DMS 273 (cell line): ENCODE measurements around the gene TPSAB1.
"Not testable (repeated sequence)": the region's sequence is repeated elsewhere in the genome, so short reads cannot be mapped to it uniquely, and the experiment has no call there.

Experiments
- DNase-seq: peaks from one replicate; lab custom pipeline; 2025; ENCODE audit not compliant: unreplicated experiment; lab: John Stamatoyannopoulos, UW

Gene TPSAB1

DNA sequence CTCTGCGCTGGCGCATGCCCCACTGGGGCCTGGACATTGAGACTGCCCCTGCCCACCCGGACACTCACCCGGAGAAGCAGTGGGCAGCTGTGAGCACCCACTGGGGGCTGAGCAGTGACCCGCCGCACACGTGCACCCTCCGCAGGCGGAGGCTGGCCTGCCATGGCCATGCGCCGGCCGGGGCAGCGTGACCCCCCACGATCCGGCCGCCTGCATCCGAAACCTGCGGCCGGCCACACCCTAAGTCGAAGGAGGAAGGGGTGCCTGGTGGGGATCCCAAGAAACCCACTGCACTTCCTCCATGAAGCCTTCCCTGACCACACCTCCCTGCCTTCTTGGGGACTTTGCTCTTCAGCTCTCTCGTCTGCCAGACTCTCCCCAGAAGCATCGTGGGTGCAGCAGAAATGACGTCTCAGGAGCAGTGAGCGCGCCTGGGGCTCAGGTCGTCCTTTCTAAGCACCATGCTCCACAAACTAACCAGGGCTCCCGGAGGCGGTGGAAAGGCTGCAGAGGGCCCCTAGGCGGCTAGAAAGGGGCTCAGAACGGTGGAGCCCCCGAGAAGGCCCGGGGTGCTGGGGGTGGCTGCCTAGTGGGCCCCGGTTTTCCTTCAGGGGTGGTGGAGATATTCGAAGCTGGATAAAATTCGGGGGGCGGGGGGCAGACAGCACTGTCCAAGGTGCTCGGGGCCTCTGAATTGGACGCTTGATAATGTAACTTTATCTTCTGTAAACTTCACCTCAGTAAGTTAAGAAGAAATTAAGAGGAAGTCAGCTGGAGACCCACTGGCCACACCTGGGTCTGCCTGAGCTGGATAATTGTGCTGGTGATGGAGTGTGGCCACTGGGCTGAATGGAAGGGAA, 16.9 kb upstream of the TPSAB1 start:
- no peak for DNase-seq

DNA sequence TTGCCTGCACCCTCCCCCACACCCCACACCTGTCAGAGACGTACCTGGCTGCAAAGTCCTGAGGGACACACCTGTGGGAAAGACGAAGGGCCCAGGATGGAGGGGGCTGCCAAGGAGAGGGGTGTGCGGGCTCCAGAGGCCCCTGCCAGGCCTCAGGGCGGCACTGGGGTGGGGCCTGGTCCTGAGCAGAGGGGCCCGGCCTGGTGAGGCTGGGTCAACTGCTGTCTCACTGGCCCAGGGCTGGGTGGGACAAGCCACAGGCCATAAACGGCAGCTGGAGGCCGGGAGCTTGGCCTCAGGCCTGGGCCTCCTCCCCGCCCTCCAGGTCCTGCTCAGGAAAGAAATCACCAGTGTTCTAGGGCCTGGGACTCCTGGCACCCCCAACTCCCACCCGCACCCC, 15.9 kb upstream of the TPSAB1 start:
- no peak for DNase-seq

DNA sequence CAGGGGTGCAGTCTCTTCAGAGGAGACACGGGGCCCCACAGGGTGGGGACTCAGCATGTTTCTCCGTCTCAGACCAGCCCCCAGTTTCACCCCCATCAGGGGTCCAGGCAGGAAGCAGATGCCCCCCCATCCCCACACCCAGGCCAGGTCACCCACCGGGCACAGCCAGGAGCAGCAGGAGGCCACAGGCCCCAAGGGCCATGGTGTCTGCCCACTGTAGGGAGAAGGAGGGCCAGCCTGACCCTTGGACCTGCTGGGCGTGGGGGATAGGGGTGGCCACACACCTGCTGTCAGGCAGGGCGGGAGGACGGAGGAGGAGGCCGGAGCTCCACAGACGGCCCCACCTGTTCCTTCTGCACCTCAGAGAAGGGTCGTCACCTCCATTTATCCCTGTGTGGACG, 15.5 kb upstream of the TPSAB1 start, which contains the start of gene TPSG1:
Gene TPSG1 (minus strand): TSS at position 218 of the 401 bp plus-strand sequence. CDS start 16 bp downstream, at position 202.
- DNase-seq, result no peak

DNA sequence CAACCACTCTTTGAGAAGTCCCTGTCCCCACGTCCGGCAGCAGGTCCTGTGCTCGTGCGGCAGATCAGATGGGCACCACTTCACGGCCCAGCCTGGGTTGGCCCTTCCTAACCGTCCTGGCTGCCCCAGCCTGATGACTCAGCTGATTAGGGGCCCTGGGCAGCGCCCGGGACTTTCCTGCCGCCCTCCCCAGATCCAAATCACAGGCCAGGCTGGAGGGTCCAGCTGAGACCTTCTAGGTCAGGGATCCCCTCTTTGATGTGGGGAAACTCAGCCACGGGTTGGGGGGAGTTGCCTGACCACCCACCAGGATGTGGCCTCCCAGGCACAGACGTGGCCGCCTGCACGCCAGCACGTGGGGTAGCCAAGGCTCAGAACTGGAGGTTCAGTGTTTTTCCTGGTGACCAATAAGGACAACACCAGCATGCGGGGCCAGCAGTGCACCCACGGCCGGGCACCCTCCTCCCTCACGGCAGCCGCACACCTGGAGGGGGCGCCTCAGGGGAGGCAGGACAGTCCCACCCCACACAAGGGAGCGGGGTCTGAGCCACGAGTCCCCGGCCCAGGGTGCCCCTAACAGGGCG, 14.7 kb upstream of the TPSAB1 start:
- DNase-seq, result not testable (repeated sequence)

DNA sequence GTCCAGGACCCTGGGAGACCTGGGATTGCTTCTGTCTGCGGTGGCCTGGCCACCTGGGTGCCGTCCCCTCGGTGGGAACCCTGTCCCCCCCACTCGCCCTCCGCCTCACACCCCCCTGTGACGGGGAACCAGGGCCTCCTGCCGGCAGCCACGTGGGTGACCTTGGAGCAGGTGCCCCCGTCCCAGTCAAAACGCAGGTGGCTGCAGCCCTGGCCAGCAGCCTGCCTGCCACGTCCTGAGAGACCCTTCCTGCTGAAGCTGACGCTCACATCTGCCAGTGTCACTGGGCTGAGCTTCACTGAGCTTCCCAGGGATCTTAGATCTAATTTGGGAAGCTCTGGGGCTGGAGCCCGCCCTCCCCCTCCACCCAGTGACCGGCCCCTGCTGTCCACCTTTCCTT, 13.8 kb upstream of the TPSAB1 start:
- not testable (repeated sequence) for DNase-seq

DNA sequence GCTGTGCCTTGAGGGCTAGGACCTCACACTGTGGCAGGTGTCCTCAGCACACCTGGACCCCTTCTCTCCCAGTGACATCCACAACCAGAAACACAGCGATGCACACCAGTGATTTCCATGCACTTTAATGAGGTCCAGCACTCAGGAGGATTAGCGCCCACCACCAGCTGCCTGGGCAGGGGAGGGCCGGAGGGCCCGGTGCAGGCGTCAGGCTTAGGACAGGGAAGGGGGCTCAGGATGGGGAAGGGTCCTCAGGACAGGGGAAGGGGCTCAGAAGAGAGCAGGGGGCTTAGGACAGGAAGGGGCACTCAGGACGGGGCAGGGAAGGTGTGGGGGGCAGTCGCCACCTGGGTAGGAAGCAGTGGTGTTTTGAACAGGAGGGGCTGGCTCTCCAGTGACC, 12.3 kb upstream of the TPSAB1 start:
- DNase-seq, result not testable (repeated sequence)

DNA sequence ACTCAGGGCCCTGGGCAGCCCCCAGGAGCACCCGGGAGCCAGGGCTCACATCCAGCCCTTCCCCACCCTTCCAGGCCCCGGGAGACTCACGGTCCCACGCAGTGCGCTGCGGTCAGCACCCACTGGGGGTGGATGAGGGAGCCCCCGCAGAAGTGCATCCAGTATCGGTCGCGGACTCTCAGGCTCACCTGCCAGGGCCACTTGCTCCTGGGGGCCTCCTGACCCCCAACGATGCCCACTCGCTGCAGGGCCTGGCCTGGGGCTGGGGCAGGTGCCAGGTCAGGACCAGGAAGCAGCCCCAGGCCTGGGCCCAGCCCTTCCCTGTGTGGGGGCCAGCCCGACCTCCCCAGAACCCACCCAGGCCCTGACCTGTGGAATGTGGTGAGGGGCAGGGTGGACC, 11.0 kb upstream of the TPSAB1 start:
- not testable (repeated sequence) for DNase-seq

DNA sequence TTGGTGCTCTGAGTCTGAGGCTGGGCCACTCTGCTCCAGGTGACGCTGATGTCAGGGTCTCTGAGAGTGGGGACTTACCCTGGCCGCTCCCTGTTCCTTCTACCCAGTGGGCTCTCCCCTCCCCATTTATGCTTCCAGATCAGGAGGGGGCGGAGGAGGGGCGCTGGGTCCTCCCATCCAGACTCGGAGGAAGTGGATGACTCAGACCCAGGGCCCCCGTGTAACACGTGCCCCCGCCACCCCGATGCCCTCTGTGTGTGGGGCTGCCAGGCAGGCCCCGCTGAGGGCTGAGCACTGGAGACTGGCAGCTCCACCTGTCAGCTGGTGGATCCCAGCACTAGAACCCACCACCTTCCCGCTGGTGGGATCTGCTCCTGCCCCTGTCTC, 10.4 kb upstream of the TPSAB1 start, which contains the start of gene TPSB2:
Gene TPSB2 (minus strand): TSS at position 101 of the 387 bp plus-strand sequence. CDS start 233 bp downstream, outside the sequence.
- not testable (repeated sequence) for DNase-seq

DNA sequence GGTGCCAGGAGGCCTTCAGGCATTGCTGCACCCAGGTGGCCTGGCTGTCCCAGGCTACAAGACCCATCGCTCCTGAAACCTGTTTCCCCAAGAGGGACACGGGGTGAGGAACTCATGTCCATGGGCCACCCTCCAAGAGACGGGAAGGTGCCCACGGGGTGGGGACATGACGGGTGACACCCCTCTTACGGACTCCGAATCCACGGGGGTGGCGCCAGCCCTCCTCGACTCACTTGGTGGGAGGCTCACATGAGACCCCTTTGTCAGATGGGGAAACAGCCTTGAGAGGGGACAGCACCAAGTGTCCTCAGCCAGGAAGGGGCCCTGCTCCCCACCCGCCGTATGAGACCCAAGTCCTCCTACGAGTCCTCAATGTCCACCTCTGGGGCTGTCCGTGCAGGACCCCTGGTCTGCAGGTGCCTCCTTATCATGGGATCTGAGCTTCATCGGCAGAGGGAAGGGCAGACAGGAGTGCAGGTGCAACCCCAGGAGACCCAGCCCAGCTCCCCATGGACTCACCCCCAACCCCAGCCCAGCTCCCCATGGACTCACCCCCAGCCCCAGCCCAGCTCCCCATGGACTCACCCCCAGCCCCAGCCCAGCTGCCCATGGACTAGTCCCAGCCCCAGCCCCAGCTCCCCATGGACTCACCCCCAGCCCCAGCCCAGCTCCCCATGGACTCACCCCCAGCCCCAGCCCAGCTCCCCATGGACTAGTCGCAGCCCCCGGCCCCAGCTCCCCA, 9.9 kb upstream of the TPSAB1 start:
- not testable (repeated sequence) for DNase-seq

DNA sequence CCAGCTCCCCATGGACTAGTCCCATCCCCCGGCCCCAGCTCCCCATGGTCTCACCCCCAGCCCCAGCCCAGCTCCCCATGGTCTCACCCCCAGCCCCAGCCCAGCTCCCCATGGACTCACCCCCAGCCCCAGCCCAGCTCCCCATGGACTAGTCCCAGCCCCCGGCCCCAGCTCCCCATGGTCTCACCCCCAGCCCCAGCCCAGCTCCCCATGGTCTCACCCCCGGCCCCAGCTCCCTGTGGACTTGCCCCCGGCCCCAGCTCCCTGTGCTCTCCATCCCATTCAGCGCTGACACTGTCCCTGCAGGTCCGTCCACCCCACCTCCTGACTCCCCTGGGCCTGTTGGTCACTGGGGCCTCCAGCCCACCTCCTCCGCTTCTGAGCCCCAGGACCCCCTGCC, 9.2 kb upstream of the TPSAB1 start:
- not testable (repeated sequence) for DNase-seq

DNA sequence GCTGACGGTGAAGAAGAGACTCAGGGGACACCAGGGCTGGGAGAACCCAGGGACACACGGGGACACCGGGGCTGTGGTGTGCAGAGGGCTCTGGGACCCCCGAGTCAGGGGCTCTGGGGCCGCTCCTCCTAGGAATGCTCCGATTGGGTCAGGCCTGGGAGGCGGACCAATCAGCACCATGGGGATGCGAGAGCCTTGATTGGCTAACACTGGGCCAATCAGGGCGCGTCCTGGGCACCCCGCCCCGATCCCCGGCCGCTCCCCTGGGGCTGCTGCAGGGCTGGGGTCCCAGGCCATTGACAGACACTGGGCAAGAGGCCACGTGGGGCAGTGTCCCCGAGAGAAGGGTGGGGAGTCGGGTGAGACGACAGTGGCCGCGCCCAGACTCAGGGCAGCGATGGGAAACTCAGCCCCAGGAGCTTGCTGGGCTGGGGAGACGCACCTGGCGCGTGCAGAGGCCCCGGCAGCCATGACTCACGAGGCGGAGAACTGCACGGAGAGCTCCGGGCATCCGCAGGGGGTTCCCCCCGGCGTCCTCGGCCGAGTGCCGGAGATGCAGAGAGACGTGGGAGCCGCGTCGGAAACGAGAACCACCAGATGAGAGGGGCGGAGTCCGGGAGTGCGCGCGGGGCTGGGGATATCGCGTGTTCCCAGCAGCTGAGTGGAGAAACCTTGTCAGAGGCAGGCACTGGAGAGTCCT, 8.3 kb upstream of the TPSAB1 start:
- DNase-seq, result not testable (repeated sequence)

DNA sequence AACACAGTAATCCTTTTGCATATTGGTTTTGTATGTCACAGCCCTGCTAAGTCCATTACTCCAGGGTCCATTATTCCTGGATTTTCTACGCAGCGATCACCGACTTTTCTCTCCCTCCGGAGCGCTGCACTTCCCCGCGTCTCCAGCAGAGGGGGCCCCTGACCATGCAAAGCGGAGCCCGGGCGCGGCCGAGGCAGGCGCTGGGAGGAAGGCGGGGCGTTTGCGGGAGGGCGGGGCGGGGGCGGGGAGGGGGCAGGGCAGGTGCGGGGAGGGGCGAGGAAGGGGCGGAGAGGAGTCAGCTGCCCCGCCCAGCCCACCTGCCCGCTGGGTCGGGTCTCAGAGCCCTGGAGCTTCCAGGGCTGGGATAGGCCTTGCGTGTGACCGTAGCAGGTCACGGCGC, 3.8 kb upstream of the TPSAB1 start:
- DNase-seq, result not testable (repeated sequence)

DNA sequence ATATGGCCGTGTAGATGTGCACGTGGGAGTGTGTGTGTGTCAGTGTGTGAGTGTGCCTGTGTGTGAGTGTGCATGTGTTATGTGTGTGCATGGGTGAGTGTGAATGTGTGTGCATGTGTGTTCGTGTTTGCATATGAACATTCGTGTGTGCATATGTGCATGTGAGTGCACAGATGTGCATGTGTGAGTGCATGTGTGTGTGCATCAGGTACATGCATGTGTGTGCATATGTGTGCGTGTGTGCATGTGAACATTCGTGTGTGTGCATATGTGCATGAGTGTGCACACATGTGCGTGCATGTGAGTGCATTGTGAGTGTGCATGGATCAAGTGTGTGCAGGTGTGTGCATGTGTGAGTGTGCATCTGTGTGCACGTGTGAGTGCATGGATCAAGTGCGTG, 2.5 kb upstream of the TPSAB1 start:
- DNase-seq, result no peak

DNA sequence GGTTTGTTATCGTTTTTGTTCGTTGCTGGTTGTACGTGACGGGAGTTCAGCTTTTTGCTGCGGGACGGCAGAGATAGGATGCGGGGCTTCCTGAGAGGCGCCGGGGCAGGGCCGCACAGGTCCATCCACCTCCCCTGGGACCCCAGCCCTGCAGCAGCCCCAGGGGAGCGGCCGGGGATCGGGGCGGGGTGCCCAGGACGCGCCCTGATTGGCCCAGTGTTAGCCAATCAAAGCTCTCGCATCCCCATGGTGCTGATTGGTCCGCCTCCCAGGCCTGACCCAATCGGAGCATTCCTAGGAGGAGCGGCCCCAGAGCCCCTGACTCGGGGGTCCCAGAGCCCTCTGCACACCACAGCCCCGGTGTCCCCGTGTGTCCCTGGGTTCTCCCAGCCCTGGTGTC, 1.6 kb upstream of the TPSAB1 start:
- not testable (repeated sequence) for DNase-seq

DNA sequence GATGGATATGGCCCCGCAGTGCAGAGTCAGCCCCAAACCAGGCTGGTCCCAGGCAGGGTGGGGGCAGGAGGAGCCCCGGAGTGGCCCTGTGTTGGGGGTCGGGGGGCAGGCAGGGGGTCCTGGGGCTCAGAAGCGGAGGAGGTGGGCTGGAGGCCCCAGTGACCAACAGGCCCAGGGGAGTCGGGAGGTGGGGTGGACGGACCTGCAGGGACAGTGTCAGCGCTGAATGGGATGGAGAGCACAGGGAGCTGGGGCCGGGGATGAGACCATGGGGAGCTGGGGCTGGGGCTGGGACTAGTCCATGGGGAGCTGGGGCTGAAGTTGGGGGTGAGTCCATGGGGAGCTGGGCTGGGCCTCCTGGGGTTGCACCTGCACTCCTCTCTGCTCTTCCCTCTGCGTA, 930 bp upstream of the TPSAB1 start:
- DNase-seq, result not testable (repeated sequence)

DNA sequence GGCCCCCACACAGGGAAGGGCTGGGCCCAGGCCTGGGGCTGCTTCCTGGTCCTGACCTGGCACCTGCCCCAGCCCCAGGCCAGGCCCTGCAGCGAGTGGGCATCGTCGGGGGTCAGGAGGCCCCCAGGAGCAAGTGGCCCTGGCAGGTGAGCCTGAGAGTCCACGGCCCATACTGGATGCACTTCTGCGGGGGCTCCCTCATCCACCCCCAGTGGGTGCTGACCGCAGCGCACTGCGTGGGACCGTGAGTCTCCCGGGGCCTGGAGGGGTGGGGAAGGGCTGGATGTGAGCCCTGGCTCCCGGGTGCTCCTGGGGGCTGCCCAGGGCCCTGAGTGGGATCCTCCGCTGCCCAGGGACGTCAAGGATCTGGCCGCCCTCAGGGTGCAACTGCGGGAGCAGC, 576 bp downstream of the TPSAB1 start:
- not testable (repeated sequence) for DNase-seq

DNA sequence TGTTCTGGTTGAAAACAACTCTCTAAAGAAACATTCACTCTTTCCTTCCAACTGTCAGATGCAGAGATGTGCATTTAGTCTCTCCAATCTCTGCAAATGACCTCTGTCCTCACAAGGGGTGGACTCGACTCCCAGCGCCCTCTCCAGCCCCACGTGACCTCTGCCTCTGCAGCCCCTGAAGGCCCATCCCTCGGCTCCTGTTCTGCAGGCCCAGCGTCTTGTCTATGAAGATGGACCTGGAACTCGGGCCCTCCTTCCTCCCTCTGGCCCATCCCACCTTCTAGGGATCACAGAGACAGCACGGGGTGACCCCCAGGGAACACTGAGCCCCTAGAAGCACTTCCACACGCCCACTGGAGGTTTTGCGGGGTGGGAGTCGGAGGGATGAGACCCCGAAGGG, 2.9 kb downstream of the TPSAB1 start:
- not testable (repeated sequence) for DNase-seq

DNA sequence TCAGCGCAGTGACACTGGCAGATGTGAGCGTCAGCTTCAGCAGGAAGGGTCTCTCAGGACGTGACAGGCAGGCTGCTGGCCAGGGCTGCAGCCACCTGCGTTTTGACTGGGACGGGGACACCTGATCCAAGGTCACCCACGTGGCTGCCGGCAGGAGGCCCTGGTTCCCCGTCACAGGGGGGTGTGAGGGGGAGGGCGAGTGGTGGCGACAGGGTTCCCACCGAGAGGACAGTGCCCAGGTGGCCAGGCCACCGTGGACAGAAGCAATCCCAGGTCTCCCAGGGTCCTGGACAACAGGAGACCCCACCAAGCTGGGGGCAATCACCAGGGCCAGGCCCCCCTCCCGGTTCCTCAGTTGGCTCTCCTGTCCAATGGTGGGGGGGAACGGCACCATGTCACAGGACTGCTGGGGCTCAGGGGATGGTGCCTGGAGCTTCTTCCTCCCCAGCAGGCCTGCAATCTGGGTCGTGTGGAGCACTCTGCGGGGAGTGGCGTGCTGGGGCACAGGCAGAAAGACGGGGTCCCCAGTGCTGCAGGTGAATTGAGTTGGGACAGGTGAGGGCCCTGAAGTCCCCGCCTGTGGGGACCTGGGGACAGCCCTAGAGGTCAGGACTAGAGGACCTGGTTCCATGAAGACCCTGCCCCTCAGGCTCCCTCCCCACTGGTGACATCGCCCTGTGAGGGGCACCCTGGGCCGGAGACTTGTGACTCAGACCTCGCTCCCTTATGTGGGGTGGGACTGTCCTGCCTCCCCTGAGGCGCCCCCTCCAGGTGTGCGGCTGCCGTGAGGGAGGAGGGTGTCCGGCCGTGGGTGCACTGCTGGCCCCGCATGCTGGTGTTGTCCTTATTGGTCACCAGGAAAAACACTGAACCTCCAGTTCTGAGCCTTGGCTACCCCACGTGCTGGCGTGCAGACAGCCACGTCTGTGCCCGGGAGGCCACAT, 3.7 kb downstream of the TPSAB1 start:
- not testable (repeated sequence) for DNase-seq

DNA sequence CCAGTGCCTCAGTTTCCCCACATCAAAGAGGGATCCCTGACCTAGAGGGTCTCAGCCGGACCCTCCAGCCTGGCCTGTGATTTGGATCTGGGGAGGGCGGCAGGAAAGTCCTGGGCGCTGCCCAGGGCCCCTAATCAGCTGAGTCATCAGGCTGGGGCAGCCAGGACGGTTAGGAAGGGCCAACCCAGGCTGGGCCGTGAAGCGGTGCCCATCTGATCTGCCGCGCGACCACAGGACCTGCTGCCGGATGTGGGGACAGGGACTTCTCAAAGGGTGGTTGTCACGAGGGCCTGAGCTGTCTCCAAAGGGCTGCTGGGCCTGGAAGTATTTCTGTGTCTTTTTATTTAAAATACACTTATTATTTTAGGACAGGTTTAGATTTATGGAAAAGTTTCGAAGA, 4.4 kb downstream of the TPSAB1 start:
- DNase-seq, result no peak
